ENCODE data around the gene TAF15. TPM values are rescaled to one million over a fixed set of nuclear protein-coding genes. Genes with fewer than 3 reads are reported as not detected.

TAF15 gene
- total and polyA plus RNA-seq, 10 of the 15 experiments (the other 5 are each of a cell fraction or from before 2014, with no cell fraction given) = 9.5 to 259 (median 40.4) TPM

- RAD21 ChIA-PET (ENCODE audit: unreplicated experiment) = no interaction called here
- POLR2A ChIA-PET = interaction anchor here (1.1 kb wide), 1 partner anchor 14 kb away, joined by 3 read pairs; no protein-coding TSS in a partner anchor
- no peak overlapping the region for H3K4me2 ChIP-seq (ENCODE audit: control insufficient read depth, insufficient read depth)
- WGBS (ENCODE audit: insufficient coverage, insufficient replicate concordance, low lambda C conversion rate, missing lambda C conversion rate) = 97% methylated on average over 7 of the region's 7 CpGs
- TF ChIP-seq MLLT1 (IDR thresholded peaks at IDR 0.05) (no peak), GATAD2B (conservative IDR thresholded peaks at IDR 0.05; ENCODE audit: low read depth) (no peak), POLR2AphosphoS2 (IDR thresholded peaks at IDR 0.05; ENCODE audit: low read depth, low read length) (no peak), KDM1A (IDR thresholded peaks at IDR 0.05; ENCODE audit: borderline replicate concordance) (no peak), ZBED1 (IDR thresholded peaks at IDR 0.05; ENCODE audit: borderline replicate concordance) (no peak), PML (IDR thresholded peaks at IDR 0.05; ENCODE audit: low read length) (no peak), IRF3 (IDR thresholded peaks at IDR 0.05) (no peak), CHD2 (IDR thresholded peaks at IDR 0.05; ENCODE audit: borderline replicate concordance, low read depth, low read length) (no peak), CHD4 (IDR thresholded peaks at IDR 0.05) (no peak)
- DNase-seq (ENCODE audit: low read depth, low spot score) (no peak), ATAC-seq (no peak), FAIRE-seq (no peak)
- no peaks in the 10 kb centered on the region for H3K36me3 ChIP-seq (ENCODE audit: control insufficient read depth in 2 of 2, insufficient read depth in 2 of 2, low read length in 1 of 2)
- H3K9ac ChIP-seq (ENCODE audit: control insufficient read depth, insufficient read depth, low read length) = no peak overlapping the region
- no peaks in the 10 kb centered on the region for H3K79me2 ChIP-seq (ENCODE audit: control insufficient read depth, insufficient read depth, low read length)
- intact Hi-C loops (cut with micrococcal nuclease; ENCODE audit: unreplicated experiment) = no loop called here
- SMC1A ChIA-PET (ENCODE audit: uncharacterized antibody, unreplicated experiment) = interaction anchor here (1.2 kb wide), 2 partner anchors 10 to 83 kb away, joined by 3 read pairs; no protein-coding TSS in a partner anchor
- no peaks in the 10 kb centered on the region; the same call in 2 of the 3 replicates for H3K9me3 ChIP-seq (replicated peaks; ENCODE audit: control insufficient read depth, insufficient read depth, low read length)
- H3K4me3 ChIP-seq = no peak overlapping the region
- no peaks in the 10 kb centered on the region; the same call in 1 of the 2 replicates for H4K20me1 ChIP-seq (ENCODE audit: control insufficient read depth, insufficient read depth)
- CTCF ChIA-PET = interaction anchor here (1.0 to 1.3 kb wide), 4 partner anchors 14 to 111 kb away, joined by 3 read pairs; partner anchors contain the start of gene CCL5
- in situ Hi-C loops (cut with MboI) = no loop called here
- no peak overlapping the region for H3K27ac ChIP-seq (ENCODE audit: control insufficient read depth, insufficient read depth)
- no peak overlapping the region for H2AFZ ChIP-seq (ENCODE audit: control insufficient read depth, low read depth, low read length)
- no peaks in the 10 kb centered on the region for H3K27me3 ChIP-seq (replicated peaks in 1 of 2; ENCODE audit: control insufficient read depth in 2 of 2, insufficient read depth in 2 of 2, low read length in 1 of 2)
- BruUV-seq (replicated peaks) = no TSS peak
- no peaks in the 10 kb centered on the region for H3K4me1 ChIP-seq (ENCODE audit: control insufficient read depth, insufficient read depth, low read length)
These were observed 55.6 kb downstream of the TAF15 start for GRCh38 chr17:35864853-35865252.

All from GM12878 (cell line).